ENCODE data around the gene COL11A1.

The COL11A1 gene

GRCh38 chr1:103101399-103101798 is 6.9 kb downstream of the COL11A1 start (continued):
- TF ChIP-seq, protein P1, sequence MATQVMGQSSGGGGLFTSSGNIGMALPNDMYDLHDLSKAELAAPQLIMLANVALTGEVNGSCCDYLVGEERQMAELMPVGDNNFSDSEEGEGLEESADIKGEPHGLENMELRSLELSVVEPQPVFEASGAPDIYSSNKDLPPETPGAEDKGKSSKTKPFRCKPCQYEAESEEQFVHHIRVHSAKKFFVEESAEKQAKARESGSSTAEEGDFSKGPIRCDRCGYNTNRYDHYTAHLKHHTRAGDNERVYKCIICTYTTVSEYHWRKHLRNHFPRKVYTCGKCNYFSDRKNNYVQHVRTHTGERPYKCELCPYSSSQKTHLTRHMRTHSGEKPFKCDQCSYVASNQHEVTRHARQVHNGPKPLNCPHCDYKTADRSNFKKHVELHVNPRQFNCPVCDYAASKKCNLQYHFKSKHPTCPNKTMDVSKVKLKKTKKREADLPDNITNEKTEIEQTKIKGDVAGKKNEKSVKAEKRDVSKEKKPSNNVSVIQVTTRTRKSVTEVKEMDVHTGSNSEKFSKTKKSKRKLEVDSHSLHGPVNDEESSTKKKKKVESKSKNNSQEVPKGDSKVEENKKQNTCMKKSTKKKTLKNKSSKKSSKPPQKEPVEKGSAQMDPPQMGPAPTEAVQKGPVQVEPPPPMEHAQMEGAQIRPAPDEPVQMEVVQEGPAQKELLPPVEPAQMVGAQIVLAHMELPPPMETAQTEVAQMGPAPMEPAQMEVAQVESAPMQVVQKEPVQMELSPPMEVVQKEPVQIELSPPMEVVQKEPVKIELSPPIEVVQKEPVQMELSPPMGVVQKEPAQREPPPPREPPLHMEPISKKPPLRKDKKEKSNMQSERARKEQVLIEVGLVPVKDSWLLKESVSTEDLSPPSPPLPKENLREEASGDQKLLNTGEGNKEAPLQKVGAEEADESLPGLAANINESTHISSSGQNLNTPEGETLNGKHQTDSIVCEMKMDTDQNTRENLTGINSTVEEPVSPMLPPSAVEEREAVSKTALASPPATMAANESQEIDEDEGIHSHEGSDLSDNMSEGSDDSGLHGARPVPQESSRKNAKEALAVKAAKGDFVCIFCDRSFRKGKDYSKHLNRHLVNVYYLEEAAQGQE (tag by site-specific recombination; IDR thresholded peaks at IDR 0.05), result no peak
- TF ChIP-seq ZNF837 (tag by site-specific recombination; IDR thresholded peaks at IDR 0.05), result no peak
- TF ChIP-seq ZNF544 (tag by site-specific recombination; IDR thresholded peaks at IDR 0.05), result no peak
- no peak for TF ChIP-seq SCRT1 (tag by site-specific recombination; IDR thresholded peaks at IDR 0.05; ENCODE audit: borderline replicate concordance)

DNA sequence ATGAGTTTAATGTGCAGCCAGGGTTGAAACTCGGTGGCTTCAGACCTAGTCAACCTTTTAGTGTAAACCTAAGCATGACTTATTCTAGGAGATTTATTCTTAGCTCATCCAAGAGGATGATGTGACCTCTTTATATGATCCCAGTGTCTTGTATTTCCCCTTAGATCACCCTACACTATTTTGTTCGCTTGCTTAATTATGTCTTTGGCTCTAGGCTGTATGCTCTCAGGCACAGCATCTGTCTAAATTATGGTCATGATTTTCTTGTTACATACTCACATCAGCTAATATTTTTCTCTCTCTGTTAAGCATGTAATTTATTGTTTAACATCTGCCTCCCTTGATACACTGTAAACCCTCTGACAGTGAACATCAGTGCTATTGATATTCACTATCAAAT is 19.1 kb downstream of the COL11A1 start:
- TF ChIP-seq WT1 (tag by site-specific recombination; IDR thresholded peaks at IDR 0.05) (no peak), PBX3 (CRISPR knock-in tag; IDR thresholded peaks at IDR 0.05) (no peak), ZNF121 (tag by site-specific recombination; IDR thresholded peaks at IDR 0.05) (no peak)
- TF ChIP-seq, protein P2, sequence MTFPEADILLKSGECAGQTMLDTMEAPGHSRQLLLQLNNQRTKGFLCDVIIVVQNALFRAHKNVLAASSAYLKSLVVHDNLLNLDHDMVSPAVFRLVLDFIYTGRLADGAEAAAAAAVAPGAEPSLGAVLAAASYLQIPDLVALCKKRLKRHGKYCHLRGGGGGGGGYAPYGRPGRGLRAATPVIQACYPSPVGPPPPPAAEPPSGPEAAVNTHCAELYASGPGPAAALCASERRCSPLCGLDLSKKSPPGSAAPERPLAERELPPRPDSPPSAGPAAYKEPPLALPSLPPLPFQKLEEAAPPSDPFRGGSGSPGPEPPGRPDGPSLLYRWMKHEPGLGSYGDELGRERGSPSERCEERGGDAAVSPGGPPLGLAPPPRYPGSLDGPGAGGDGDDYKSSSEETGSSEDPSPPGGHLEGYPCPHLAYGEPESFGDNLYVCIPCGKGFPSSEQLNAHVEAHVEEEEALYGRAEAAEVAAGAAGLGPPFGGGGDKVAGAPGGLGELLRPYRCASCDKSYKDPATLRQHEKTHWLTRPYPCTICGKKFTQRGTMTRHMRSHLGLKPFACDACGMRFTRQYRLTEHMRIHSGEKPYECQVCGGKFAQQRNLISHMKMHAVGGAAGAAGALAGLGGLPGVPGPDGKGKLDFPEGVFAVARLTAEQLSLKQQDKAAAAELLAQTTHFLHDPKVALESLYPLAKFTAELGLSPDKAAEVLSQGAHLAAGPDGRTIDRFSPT (tag by site-specific recombination; IDR thresholded peaks at IDR 0.05), result no peak
- H3K4me1 ChIP-seq (ENCODE audit: control insufficient read depth, insufficient read depth, low read length), result no peaks in the 10 kb centered on the region
- no peak overlapping the region for H3K27ac ChIP-seq (ENCODE audit: extremely low read depth, low read depth, low read length)
- H3K36me3 ChIP-seq (ENCODE audit: control insufficient read depth in 2 of 2, insufficient read depth in 1 of 2, low read length in 2 of 2), result no peaks in the 10 kb centered on the region
- POLR2A ChIA-PET, result no interaction called here
- H3K9me3 ChIP-seq (ENCODE audit: control insufficient read depth, insufficient read depth, low read depth, low read length), result no peaks in the 10 kb centered on the region
- CTCF ChIA-PET, result no interaction called here
- no peak overlapping the region for H3K4me3 ChIP-seq (ENCODE audit: low read depth, low read length)

DNA sequence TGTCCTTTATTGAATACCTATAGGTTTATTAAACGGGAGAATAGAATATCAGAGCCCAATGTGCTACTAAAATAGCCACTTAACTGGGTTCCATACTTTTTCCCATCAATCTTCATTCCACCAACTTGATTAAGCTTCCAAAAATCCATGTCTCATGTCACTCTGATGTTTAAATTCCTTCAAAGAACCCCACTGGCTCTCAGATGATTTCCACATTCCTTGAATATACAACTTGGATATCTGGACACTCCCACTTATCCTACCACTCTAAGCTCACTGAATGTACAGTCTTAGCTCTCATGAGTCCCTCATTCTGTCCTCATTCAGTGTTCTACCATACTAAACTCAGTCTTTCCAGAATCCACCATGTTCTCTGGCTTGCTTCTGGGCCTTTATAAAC is 21.1 kb downstream of the COL11A1 start:
- TF ChIP-seq ZNF184 (tag by site-specific recombination; IDR thresholded peaks at IDR 0.05) (no peak), MEIS1 (CRISPR knock-in tag; IDR thresholded peaks at IDR 0.05; ENCODE audit: borderline replicate concordance) (no peak), TCF7L2 (IDR thresholded peaks at IDR 0.05; ENCODE audit: borderline replicate concordance, low read depth, low read length) (no peak), ZFHX2 (tag by site-specific recombination; conservative IDR thresholded peaks at IDR 0.05) (no peak), ZNF37A (tag by site-specific recombination; IDR thresholded peaks at IDR 0.05) (no peak), ELK4 (IDR thresholded peaks at IDR 0.05; ENCODE audit: borderline replicate concordance, low read depth, low read length) (no peak), AEBP2 (tag by site-specific recombination; IDR thresholded peaks at IDR 0.05; ENCODE audit: borderline replicate concordance) (no peak)
- TF ChIP-seq, protein P3, sequence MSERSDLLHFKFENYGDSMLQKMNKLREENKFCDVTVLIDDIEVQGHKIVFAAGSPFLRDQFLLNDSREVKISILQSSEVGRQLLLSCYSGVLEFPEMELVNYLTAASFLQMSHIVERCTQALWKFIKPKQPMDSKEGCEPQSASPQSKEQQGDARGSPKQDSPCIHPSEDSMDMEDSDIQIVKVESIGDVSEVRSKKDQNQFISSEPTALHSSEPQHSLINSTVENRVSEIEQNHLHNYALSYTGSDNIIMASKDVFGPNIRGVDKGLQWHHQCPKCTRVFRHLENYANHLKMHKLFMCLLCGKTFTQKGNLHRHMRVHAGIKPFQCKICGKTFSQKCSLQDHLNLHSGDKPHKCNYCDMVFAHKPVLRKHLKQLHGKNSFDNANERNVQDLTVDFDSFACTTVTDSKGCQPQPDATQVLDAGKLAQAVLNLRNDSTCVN (tag by site-specific recombination; optimal IDR thresholded peaks at IDR 0.05), result no peak
- H3K27ac ChIP-seq (ENCODE audit: extremely low read depth, low read depth, low read length), result no peak overlapping the region
- no peak overlapping the region for H3K4me3 ChIP-seq (ENCODE audit: low read depth, low read length)
- H3K4me1 ChIP-seq (ENCODE audit: control insufficient read depth, insufficient read depth, low read length), result no peaks in the 10 kb centered on the region
- H3K9me3 ChIP-seq (ENCODE audit: control insufficient read depth, insufficient read depth, low read depth, low read length), result no peaks in the 10 kb centered on the region
- H3K36me3 ChIP-seq (ENCODE audit: control insufficient read depth in 2 of 2, insufficient read depth in 1 of 2, low read length in 2 of 2), result no peaks in the 10 kb centered on the region
- POLR2A ChIA-PET, result no interaction called here
- CTCF ChIA-PET, result interaction anchor here (1.1 kb wide), 1 partner anchor 19 kb away, joined by 4 read pairs; no protein-coding TSS in a partner anchor
